ENCODE data around the gene OR14C36.

DNA sequence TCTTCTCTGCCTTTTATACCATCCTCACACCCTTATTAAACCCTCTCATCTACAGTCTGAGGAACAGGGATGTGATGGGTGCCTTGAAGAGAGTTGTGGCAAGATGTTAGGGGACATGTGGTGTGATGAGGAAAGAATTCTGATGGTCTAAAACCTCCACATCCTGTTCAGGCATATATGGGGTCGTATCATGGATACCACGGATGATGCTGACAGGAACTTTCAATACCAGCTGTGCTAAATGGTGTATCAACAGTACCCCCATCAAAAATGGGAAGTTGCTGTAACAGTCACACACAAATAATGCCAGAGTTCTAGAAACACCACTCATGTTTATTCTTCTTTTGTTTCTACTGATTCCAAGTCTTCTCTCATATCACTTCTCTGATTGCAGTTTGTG is 39.9 kb downstream of the OR14C36 start:
- TF ChIP-seq CTCF (IDR thresholded peaks at IDR 0.05) = no peak
- no peak for TF ChIP-seq POLR2AphosphoS5 (IDR thresholded peaks at IDR 0.05)
- no peak for TF ChIP-seq POLR2A (IDR thresholded peaks at IDR 0.05; ENCODE audit: low read depth)

Measured in esophagus muscularis mucosa (tissue), 3 donors.